CD4-positive, alpha-beta T cell (primary cell): ENCODE results near the gene PCDHA12. TPM values are rescaled to one million over a fixed set of nuclear protein-coding genes. Genes with fewer than 3 reads are reported as not detected.
"Not testable (repeated sequence)": the region's sequence is repeated elsewhere in the genome, so short reads cannot be mapped to it uniquely, and the experiment has no call there.

Experiments
- ATAC-seq: fragments of 200-7000 bp; cut with Tn5 transposase; one replicate; pipeline ENCODE4 v1.10.0; 2022; ENCODE audit warnings: mild to moderate bottlenecking; ENCODE audit not compliant: poor library complexity
- CTCF ChIA-PET: fragments of 350-600 bp; sonication (Branson Sonifier 250); formaldehyde crosslinking; loops from one replicate; lab custom pipeline; 2021; ENCODE audit warnings: antibody characterized with exemption, inconsistent platforms; lab: Charles Lee
- POLR2A ChIA-PET: fragments of 350-600 bp; sonication (Branson Sonifier 250); formaldehyde crosslinking; loops from one replicate; lab custom pipeline; 2021; ENCODE audit warnings: antibody characterized with exemption, inconsistent platforms; lab: Charles Lee
- DNase-seq, 14 experiments: peaks; one replicate each; pipeline ENCODE4 v3.0.0-alpha.2; 2013 to 2020; ENCODE audit warnings: mixed read lengths in 2 of 14
- H3K27ac ChIP-seq, 2 donors: one replicate each; pipeline versions ENCODE4 v1.5.1 to v1.7.0; 2013; ENCODE audit warnings: low read length in 2 of 2, low read depth in 1 of 2, mild to moderate bottlenecking in 1 of 2
- H3K27me3 ChIP-seq, 2 experiments: 1 replicate in 1 of 2; 2 replicates in 1 of 2; pipeline versions ENCODE4 v1.6.1 to v1.7.0; 2013; ENCODE audit warnings: low read length in 2 of 2, control low read depth in 1 of 2, mild to moderate bottlenecking in 1 of 2, moderate library complexity in 1 of 2; ENCODE audit not compliant: insufficient read depth in 2 of 2, control insufficient read depth in 1 of 2
- H3K36me3 ChIP-seq: one replicate; pipeline ENCODE4 v1.6.1; 2013; ENCODE audit warnings: low read length, control low read depth; ENCODE audit not compliant: insufficient read depth
- H3K4me1 ChIP-seq: one replicate; pipeline ENCODE4 v1.6.1; 2013; ENCODE audit warnings: low read length, control low read depth; ENCODE audit not compliant: insufficient read depth
- H3K4me3 ChIP-seq: one replicate; pipeline ENCODE4 v1.5.1; 2013; ENCODE audit warnings: mild to moderate bottlenecking, low read length, moderate library complexity
- H3K9me3 ChIP-seq, 2 experiments: 1 replicate in 1 of 2; 2 replicates in 1 of 2; pipeline versions ENCODE4 v1.6.1 to v1.7.0; 2013; ENCODE audit warnings: low read length in 2 of 2, mild to moderate bottlenecking in 2 of 2, control low read depth in 1 of 2, moderate library complexity in 1 of 2; ENCODE audit not compliant: control insufficient read depth in 1 of 2, insufficient read depth in 1 of 2
- H3K27ac Mint-ChIP-seq: one replicate; pipeline ENCODE4 v1.8.0; 2020; ENCODE audit warnings: mixed read lengths
- H3K27me3 Mint-ChIP-seq: one replicate; pipeline ENCODE4 v1.8.0; 2021; ENCODE audit warnings: mixed read lengths
- H3K36me3 Mint-ChIP-seq: one replicate; pipeline ENCODE4 v1.8.0; 2021; ENCODE audit warnings: low read depth, mixed read lengths
- H3K4me1 Mint-ChIP-seq: one replicate; pipeline ENCODE4 v1.8.0; 2021; ENCODE audit warnings: low read depth, mixed read lengths
- H3K4me3 Mint-ChIP-seq: one replicate; pipeline ENCODE4 v1.8.0; 2020; ENCODE audit warnings: mild to moderate bottlenecking, mixed read lengths
- H3K9me3 Mint-ChIP-seq: one replicate; pipeline ENCODE4 v1.8.0; 2020; ENCODE audit warnings: mixed read lengths
- intact Hi-C, 2 experiments: fragments of 100-400 bp; cut with DNase I in 1 of 2; cut with micrococcal nuclease in 1 of 2; formaldehyde crosslinking; loops; one replicate each; pipeline versions ENCODE4 v1.15.1 to v1.9.0; 2023 to 2025; cut with DNase I, micrococcal nuclease
- total RNA-seq, 174 experiments: library from RNA in 2 of 174; stranded (reverse) in 2 of 174; gene quantifications; one replicate each; pipeline ENCODE4 v1.2.3 and lab custom pipeline; 2021 to 2026
- TF ChIP-seq, protein P1 (sequence below): fragments of 200-600 bp; IDR thresholded peaks from one replicate; pipeline ENCODE4 v1.8.0; 2022; ENCODE audit warnings: antibody characterized with exemption, mild to moderate bottlenecking

PCDHA12 gene
- total RNA-seq, 2 experiments from 2014 or later, result not detected

DNA sequence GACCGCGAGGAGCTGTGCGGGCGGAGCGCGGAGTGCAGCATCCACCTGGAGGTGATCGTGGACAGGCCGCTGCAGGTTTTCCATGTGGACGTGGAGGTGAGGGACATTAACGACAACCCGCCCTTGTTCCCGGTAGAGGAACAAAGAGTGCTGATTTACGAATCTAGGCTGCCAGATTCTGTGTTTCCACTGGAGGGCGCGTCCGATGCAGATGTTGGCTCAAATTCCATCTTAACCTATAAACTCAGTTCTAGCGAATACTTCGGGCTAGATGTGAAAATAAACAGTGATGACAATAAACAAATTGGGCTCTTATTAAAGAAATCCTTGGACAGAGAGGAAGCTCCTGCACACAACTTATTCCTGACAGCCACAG is 46.8 kb upstream of the PCDHA12 start:
- ChIA-PET POLR2A (no interaction called here), CTCF (no interaction called here)
- H3K4me1 ChIP-seq, result no peaks in the 10 kb centered on the region
- DNase-seq (no peak), ATAC-seq (no peak)
- H3K27ac ChIP-seq, result no peak overlapping the region
- Mint-ChIP-seq H3K4me3 (no peak overlapping the region), H3K36me3 (peaks cover 8% of the 10 kb centered on the region), H3K27me3 (peaks cover 55% of the 10 kb centered on the region), H3K27ac (no peak overlapping the region), H3K4me1 (no peaks in the 10 kb centered on the region), H3K9me3 (peaks cover 19% of the 10 kb centered on the region)
- peaks cover 34 to 42% of the 10 kb centered on the region in 2 experiments for H3K9me3 ChIP-seq
- H3K27me3 ChIP-seq, result peaks cover 13 to 36% of the 10 kb centered on the region in 2 experiments
- H3K36me3 ChIP-seq, result no peaks in the 10 kb centered on the region
- TF ChIP-seq, protein P1, sequence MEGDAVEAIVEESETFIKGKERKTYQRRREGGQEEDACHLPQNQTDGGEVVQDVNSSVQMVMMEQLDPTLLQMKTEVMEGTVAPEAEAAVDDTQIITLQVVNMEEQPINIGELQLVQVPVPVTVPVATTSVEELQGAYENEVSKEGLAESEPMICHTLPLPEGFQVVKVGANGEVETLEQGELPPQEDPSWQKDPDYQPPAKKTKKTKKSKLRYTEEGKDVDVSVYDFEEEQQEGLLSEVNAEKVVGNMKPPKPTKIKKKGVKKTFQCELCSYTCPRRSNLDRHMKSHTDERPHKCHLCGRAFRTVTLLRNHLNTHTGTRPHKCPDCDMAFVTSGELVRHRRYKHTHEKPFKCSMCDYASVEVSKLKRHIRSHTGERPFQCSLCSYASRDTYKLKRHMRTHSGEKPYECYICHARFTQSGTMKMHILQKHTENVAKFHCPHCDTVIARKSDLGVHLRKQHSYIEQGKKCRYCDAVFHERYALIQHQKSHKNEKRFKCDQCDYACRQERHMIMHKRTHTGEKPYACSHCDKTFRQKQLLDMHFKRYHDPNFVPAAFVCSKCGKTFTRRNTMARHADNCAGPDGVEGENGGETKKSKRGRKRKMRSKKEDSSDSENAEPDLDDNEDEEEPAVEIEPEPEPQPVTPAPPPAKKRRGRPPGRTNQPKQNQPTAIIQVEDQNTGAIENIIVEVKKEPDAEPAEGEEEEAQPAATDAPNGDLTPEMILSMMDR, result no peak
- intact Hi-C loops, result no loop called here
- H3K4me3 ChIP-seq, result no peak overlapping the region

DNA sequence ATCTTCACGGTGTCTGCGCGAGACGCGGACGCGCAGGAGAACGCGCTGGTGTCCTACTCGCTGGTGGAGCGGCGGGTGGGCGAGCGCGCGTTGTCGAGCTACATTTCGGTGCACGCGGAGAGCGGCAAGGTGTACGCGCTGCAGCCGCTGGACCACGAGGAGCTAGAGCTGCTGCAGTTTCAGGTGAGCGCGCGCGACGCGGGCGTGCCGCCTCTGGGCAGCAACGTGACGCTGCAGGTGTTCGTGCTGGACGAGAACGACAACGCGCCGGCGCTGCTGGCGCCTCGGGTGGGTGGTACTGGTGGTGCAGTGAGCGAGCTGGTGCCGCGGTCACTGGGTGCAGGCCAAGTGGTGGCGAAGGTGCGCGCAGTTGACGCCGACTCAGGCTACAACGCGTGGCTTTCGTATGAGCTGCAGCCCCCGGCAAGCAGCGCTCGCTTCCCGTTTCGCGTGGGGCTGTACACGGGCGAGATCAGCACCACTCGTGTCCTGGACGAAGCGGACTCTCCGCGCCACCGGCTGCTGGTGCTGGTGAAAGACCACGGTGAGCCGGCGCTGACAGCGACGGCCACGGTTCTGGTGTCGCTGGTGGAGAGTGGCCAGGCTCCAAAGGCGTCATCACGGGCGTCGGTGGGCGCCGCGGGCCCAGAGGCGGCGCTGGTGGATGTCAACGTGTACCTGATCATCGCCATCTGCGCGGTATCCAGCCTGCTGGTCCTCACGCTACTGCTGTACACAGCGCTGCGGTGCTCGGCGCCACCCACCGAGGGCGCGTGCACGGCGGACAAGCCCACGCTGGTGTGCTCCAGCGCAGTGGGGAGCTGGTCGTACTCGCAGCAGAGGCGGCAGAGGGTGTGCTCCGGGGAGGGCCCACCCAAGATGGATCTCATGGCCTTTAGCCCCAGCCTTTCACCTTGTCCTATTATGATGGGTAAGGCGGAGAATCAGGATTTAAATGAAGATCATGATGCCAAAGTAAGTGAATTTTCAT is 45.3 kb upstream of the PCDHA12 start:
- intact Hi-C loops, H3K4me1 ChIP-seq, H3K36me3 Mint-ChIP-seq, H3K27ac Mint-ChIP-seq, ATAC-seq, H3K27ac ChIP-seq, H3K4me3 Mint-ChIP-seq, H3K36me3 ChIP-seq, H3K4me3 ChIP-seq, CTCF ChIA-PET, DNase-seq, POLR2A ChIA-PET, H3K4me1 Mint-ChIP-seq: not testable (repeated sequence)
- H3K27me3 Mint-ChIP-seq, result peaks cover 66% of the 10 kb centered on the region
- H3K9me3 ChIP-seq, result peaks cover 35 to 42% of the 10 kb centered on the region in 2 experiments
- peaks cover 22% of the 10 kb centered on the region for H3K9me3 Mint-ChIP-seq
- H3K27me3 ChIP-seq, result peaks cover 17 to 36% of the 10 kb centered on the region in 2 experiments

DNA sequence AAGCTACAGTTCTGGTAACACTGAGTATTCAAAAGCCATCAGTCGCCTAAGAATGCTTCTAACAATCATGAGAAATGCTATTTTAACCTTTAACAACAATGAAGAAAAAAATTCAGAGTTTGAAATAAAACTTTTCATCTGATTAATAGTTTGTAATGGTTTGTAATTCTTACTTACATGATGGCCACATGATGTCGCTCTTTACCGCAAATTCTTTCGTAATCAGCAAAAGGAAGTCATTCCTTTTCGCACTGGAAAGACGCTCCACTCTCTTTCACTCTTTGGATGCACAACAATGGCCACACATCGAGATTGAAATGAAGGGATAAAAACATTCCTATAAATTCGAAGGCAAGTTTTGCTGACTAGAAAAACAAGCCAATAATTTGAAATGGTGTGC is 41.1 kb upstream of the PCDHA12 start, which contains the start of gene PCDHA7:
Gene PCDHA7, plus strand, starts transcription at position 277 of the 400 bp plus-strand sequence. Its CDS starts 115 bp downstream, at position 392.
- Histone ChIP-seq H3K4me1 (no peaks in the 10 kb centered on the region), H3K36me3 (no peaks in the 10 kb centered on the region), H3K9me3 (peaks cover 26 to 38% of the 10 kb centered on the region in 2 experiments), H3K27ac (no peak within 1 kb of the TSS), H3K27me3 (peaks cover 13 to 22% of the 10 kb centered on the region in 2 experiments), H3K4me3 (no peak within 1 kb of the TSS)
- DNase-seq (no peak), ATAC-seq (no peak)
- intact Hi-C loops, result no loop called here
- no peaks in the 10 kb centered on the region for H3K36me3 Mint-ChIP-seq
- POLR2A ChIA-PET, result no interaction called here
- H3K27me3 Mint-ChIP-seq, result peaks cover 42% of the 10 kb centered on the region
- H3K4me1 Mint-ChIP-seq, result no peaks in the 10 kb centered on the region
- CTCF ChIA-PET, result no interaction called here
- TF ChIP-seq, protein P1, result no peak
- no peak within 1 kb of the TSS for H3K4me3 Mint-ChIP-seq
- H3K27ac Mint-ChIP-seq, result no peak within 1 kb of the TSS
- peaks cover 12% of the 10 kb centered on the region for H3K9me3 Mint-ChIP-seq

DNA sequence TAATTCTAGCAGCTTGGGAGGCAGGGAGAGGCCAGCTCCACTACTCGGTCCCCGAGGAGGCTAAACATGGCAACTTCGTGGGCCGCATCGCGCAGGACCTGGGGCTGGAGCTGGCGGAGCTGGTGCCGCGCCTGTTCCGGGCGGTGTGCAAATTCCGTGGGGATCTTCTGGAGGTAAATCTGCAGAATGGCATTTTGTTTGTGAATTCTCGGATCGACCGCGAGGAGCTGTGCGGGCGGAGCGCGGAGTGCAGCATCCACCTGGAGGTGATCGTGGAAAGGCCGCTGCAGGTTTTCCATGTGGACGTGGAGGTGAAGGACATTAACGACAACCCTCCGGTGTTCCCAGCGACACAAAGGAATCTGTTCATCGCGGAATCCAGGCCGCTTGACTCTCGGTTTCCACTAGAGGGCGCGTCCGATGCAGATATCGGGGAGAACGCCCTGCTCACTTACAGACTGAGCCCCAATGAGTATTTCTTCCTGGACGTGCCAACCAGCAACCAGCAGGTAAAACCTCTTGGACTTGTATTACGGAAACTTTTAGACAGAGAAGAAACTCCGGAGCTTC is 40.6 kb upstream of the PCDHA12 start:
- intact Hi-C loops, POLR2A ChIA-PET: not testable (repeated sequence)

More for the DNA sequence above, 40.6 kb upstream of the PCDHA12 start:
- H3K36me3 ChIP-seq, H3K27ac Mint-ChIP-seq, ATAC-seq, H3K4me3 ChIP-seq, H3K36me3 Mint-ChIP-seq, H3K4me3 Mint-ChIP-seq, H3K4me1 ChIP-seq, H3K27ac ChIP-seq, DNase-seq, H3K4me1 Mint-ChIP-seq, CTCF ChIA-PET: not testable (repeated sequence)
- H3K9me3 Mint-ChIP-seq, result peaks cover 12% of the 10 kb centered on the region
- peaks cover 45% of the 10 kb centered on the region for H3K27me3 Mint-ChIP-seq
- H3K27me3 ChIP-seq, result peaks cover 13 to 27% of the 10 kb centered on the region in 2 experiments
- peaks cover 30 to 33% of the 10 kb centered on the region in 2 experiments for H3K9me3 ChIP-seq
